Psoas muscle (tissue), 8 donors: ENCODE results near the gene PUDP. TPM values are rescaled to one million over a fixed set of nuclear protein-coding genes. Genes with fewer than 3 reads are reported as not detected.
A peak's percentile ranks its signal among the peaks of the same experiment; 100 is the strongest.

Experiments
- ATAC-seq, 4 donors: fragments of 200-7000 bp; cut with Tn5 transposase; one replicate each; pipeline ENCODE4 v1.9.1; 2020; ENCODE audit warnings: moderate library complexity in 3 of 4, mild to moderate bottlenecking in 2 of 4
- DNase-seq, 2 donors: peaks; one replicate each; pipeline ENCODE4 v3.0.0-alpha.2; 2020
- H3K27ac ChIP-seq: fragments of 200-600 bp; one replicate; pipeline ENCODE4 v1.8.0; 2022
- H3K27me3 ChIP-seq, 3 donors: fragments of 200-600 bp in 1 of 3; one replicate each; pipeline versions ENCODE4 v1.6.1 to v1.8.0; 2013 to 2022; ENCODE audit warnings: low read length in 2 of 3, mild to moderate bottlenecking in 2 of 3, moderate library complexity in 1 of 3; ENCODE audit not compliant: insufficient read depth in 3 of 3
- H3K36me3 ChIP-seq, 2 donors: fragments of 200-600 bp in 1 of 2; one replicate each; pipeline versions ENCODE4 v1.6.1 to v1.8.0; 2013 to 2022; ENCODE audit warnings: low read depth in 1 of 2, mild to moderate bottlenecking in 1 of 2, moderate library complexity in 1 of 2; ENCODE audit not compliant: insufficient read depth in 1 of 2
- H3K4me1 ChIP-seq: fragments of 200-600 bp; one replicate; pipeline ENCODE4 v1.8.0; 2022
- H3K4me3 ChIP-seq: fragments of 200-600 bp; one replicate; pipeline ENCODE4 v1.8.0; 2022; ENCODE audit warnings: mild to moderate bottlenecking
- H3K9me3 ChIP-seq: fragments of 200-600 bp; one replicate; pipeline ENCODE4 v1.8.0; 2022
- CTCF ChIP-seq: fragments of 200-600 bp; IDR thresholded peaks from one replicate; pipeline ENCODE4 v1.8.0; 2022; ENCODE audit warnings: antibody characterized with exemption
- WGBS, 3 donors: extraction: QIAGEN DNeasy Blood & Tissue Kit; methylation state at CpG; one replicate each; pipeline versions ENCODE4 v1.1.6 to v1.1.7; 2013; 5-methylcytosine and 5-hydroxymethylcytosine counted together
- intact Hi-C, 2 donors: fragments of 100-400 bp; cut with DNase I; formaldehyde crosslinking; loops; one replicate each; pipeline versions ENCODE4 v1.11.0 to v1.14.2; 2022
- polyA plus RNA-seq, 3 donors: library from polyadenylated mRNA; stranded (reverse); fragments of 200-250 nt; gene quantifications; one replicate each; pipeline ENCODE4 v1.2.3, GENCODE V29; 2013
- total RNA-seq, 4 donors: library from RNA; stranded (reverse); fragmentation: NEBNext Ultra II Directional in 2 of 4; extraction: Animal tissue kit (Norgen Biotek cat#: 25700) in 2 of 4; gene quantifications; one replicate each; pipeline versions ENCODE4 v1.2.1 to v1.2.4, GENCODE V29; 2021 to 2023
- donor health status: healthy with polysubstance abuse.
- donor health status: DM: no; HTN: no; CAD: no; lungs with moderate emphysema.
- donor health status: Bipolar disorder and iron deficiency.
- donor health status: healthy.
- donor health status: DM: yes; HTN: yes; CAD: no.
- donor health status: DM: no; HTN: no; CAD: no.
- donor health status: DM: no; HTN: no; CAD: no.
- donor health status: DM: yes; HTN: yes; CAD: no.

The PUDP gene
- total and polyA plus RNA-seq, 7 donors, result 17.2 to 34.0 (median 21.4) TPM

- DNase-seq, result no peak
- no peak for TF ChIP-seq CTCF
- Histone ChIP-seq H3K9me3 (no peaks in the 10 kb centered on the region), H3K4me3 (no peak overlapping the region), H3K27me3 (no peaks in the 10 kb centered on the region), H3K4me1 (peaks cover 52% of the 10 kb centered on the region), H3K27ac (no peak overlapping the region), H3K36me3 (no peaks in the 10 kb centered on the region)
- 85 to 89% (median 86%) methylated on average over 7 of the region's 7 CpGs for WGBS, 3 donors
- intact Hi-C loops, result no loop called here
- peak in 1 of 4 donors; percentile 25 for ATAC-seq
Measured at GRCh38 chrX:7119950-7120877, 27.7 kb downstream of the PUDP start.

GRCh38 chrX:7117587-7117986 lies 30.4 kb downstream of the PUDP start:
- TF ChIP-seq CTCF, result no peak
- Histone ChIP-seq H3K36me3 (no peaks in the 10 kb centered on the region), H3K27ac (peak overlapping the region; percentile 9), H3K9me3 (no peaks in the 10 kb centered on the region), H3K4me3 (no peak overlapping the region), H3K4me1 (peaks cover 59% of the 10 kb centered on the region), H3K27me3 (no peaks in the 10 kb centered on the region)
- DNase-seq, result no peak
- ATAC-seq, result no peak
- WGBS, 3 donors, result 81 to 87% (median 86%) methylated on average over 3 of the region's 3 CpGs
- intact Hi-C loops, result no loop called here

GRCh38 chrX:7116081-7116480 lies 31.9 kb downstream of the PUDP start:
- TF ChIP-seq CTCF, result no peak
- Histone ChIP-seq H3K9me3 (no peaks in the 10 kb centered on the region), H3K27ac (peak overlapping the region; percentile 21), H3K27me3 (no peaks in the 10 kb centered on the region), H3K4me1 (peaks cover 48% of the 10 kb centered on the region), H3K4me3 (no peak overlapping the region), H3K36me3 (no peaks in the 10 kb centered on the region)
- DNase-seq (no peak), ATAC-seq (peak in 2 of 4 donors; percentile 7 to 11)
- intact Hi-C loops, result no loop called here
- WGBS, 3 donors, result 81 to 83% (median 83%) methylated on average over 1 to 3 of the region's 3 CpGs

GRCh38 chrX:7115557-7115956 lies 32.4 kb downstream of the PUDP start:
- WGBS, 3 donors, result 20 to 32% (median 30%) methylated on average over 6 of the region's 6 CpGs
- Histone ChIP-seq H3K27me3 (no peaks in the 10 kb centered on the region), H3K27ac (peak overlapping the region; percentile 21), H3K36me3 (no peaks in the 10 kb centered on the region), H3K9me3 (no peaks in the 10 kb centered on the region), H3K4me3 (no peak overlapping the region), H3K4me1 (peaks cover 43% of the 10 kb centered on the region)
- ATAC-seq (peak; percentile 88 to 96 (median 88)), DNase-seq (no peak)
- intact Hi-C loops, result no loop called here
- TF ChIP-seq CTCF, result no peak
